Cerebellar nuclear complex (tissue), 1 donor: Measurements from ENCODE around the gene TSNAXIP1.
"Not testable (repeated sequence)": the region's sequence is repeated elsewhere in the genome, so short reads cannot be mapped to it uniquely, and the experiment has no call there.

ENCODE experiments used
- DNase-seq, 2 experiments: peaks; one replicate each; lab custom pipeline; 2025; lab: John Stamatoyannopoulos, UW

TSNAXIP1 gene

GRCh38 chr16:67834242-67834614 lies 27.5 kb downstream of the TSNAXIP1 start:
- no peak for DNase-seq

- DNase-seq = not testable (repeated sequence)
These were observed 30.5 kb downstream of the TSNAXIP1 start for GRCh38 chr16:67837190-67837589.

- no peak for DNase-seq
These were observed 31.1 kb downstream of the TSNAXIP1 start for GRCh38 chr16:67837811-67838210.

- DNase-seq = no peak
These were observed 34.6 kb downstream of the TSNAXIP1 start for GRCh38 chr16:67841198-67841815.

GRCh38 chr16:67841816-67842508 lies 35.3 kb downstream of the TSNAXIP1 start, which contains the start of gene THAP11:
Gene THAP11, plus strand, starts transcription at chr16:67842320. Its CDS starts 235 bp downstream, at chr16:67842555.
- peak in 1 of 2 experiments; percentile 86 for DNase-seq

- DNase-seq = no peak
These were observed 36.0 kb downstream of the TSNAXIP1 start for GRCh38 chr16:67842509-67843342.

- DNase-seq = no peak
These were observed 36.7 kb downstream of the TSNAXIP1 start for GRCh38 chr16:67843343-67843765.

GRCh38 chr16:67844497-67844896 lies 37.8 kb downstream of the TSNAXIP1 start:
- DNase-seq = no peak

GRCh38 chr16:67845291-67846062 lies 38.8 kb downstream of the TSNAXIP1 start:
- DNase-seq = no peak

GRCh38 chr16:67846063-67846319 lies 39.3 kb downstream of the TSNAXIP1 start:
- no peak for DNase-seq

GRCh38 chr16:67846320-67847063 lies 39.8 kb downstream of the TSNAXIP1 start, which contains the start of gene NUTF2:
Gene NUTF2, plus strand, starts transcription at chr16:67846933. Its CDS starts 18,198 bp downstream, at chr16:67865131.
- DNase-seq = peak; percentile 38 to 65

- no peak for DNase-seq
These were observed 40.6 kb downstream of the TSNAXIP1 start, which contains the start of gene CENPT for GRCh38 chr16:67847064-67847861. Gene CENPT, minus strand, starts transcription at chr16:67847693. Its CDS starts 13,834 bp downstream, at chr16:67833859.

GRCh38 chr16:67848118-67848517 lies 41.4 kb downstream of the TSNAXIP1 start:
- DNase-seq = no peak

- no peak for DNase-seq
These were observed 47.0 kb downstream of the TSNAXIP1 start for GRCh38 chr16:67853670-67854069.

GRCh38 chr16:67855789-67856188 lies 49.1 kb downstream of the TSNAXIP1 start:
- DNase-seq = no peak

GRCh38 chr16:67856927-67857546 lies 50.3 kb downstream of the TSNAXIP1 start:
- DNase-seq = no peak

GRCh38 chr16:67857547-67858233 lies 51.0 kb downstream of the TSNAXIP1 start:
- DNase-seq = no peak

- DNase-seq = no peak
These were observed 51.8 kb downstream of the TSNAXIP1 start for GRCh38 chr16:67858500-67858899.
